ENCODE results near the gene KIF6.
A peak's percentile ranks its signal among the peaks of the same experiment; 100 is the strongest.

The KIF6 gene, protein sequence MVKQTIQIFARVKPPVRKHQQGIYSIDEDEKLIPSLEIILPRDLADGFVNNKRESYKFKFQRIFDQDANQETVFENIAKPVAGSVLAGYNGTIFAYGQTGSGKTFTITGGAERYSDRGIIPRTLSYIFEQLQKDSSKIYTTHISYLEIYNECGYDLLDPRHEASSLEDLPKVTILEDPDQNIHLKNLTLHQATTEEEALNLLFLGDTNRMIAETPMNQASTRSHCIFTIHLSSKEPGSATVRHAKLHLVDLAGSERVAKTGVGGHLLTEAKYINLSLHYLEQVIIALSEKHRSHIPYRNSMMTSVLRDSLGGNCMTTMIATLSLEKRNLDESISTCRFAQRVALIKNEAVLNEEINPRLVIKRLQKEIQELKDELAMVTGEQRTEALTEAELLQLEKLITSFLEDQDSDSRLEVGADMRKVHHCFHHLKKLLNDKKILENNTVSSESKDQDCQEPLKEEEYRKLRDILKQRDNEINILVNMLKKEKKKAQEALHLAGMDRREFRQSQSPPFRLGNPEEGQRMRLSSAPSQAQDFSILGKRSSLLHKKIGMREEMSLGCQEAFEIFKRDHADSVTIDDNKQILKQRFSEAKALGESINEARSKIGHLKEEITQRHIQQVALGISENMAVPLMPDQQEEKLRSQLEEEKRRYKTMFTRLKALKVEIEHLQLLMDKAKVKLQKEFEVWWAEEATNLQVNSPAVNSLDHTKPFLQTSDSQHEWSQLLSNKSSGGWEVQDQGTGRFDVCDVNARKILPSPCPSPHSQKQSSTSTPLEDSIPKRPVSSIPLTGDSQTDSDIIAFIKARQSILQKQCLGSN

DNA sequence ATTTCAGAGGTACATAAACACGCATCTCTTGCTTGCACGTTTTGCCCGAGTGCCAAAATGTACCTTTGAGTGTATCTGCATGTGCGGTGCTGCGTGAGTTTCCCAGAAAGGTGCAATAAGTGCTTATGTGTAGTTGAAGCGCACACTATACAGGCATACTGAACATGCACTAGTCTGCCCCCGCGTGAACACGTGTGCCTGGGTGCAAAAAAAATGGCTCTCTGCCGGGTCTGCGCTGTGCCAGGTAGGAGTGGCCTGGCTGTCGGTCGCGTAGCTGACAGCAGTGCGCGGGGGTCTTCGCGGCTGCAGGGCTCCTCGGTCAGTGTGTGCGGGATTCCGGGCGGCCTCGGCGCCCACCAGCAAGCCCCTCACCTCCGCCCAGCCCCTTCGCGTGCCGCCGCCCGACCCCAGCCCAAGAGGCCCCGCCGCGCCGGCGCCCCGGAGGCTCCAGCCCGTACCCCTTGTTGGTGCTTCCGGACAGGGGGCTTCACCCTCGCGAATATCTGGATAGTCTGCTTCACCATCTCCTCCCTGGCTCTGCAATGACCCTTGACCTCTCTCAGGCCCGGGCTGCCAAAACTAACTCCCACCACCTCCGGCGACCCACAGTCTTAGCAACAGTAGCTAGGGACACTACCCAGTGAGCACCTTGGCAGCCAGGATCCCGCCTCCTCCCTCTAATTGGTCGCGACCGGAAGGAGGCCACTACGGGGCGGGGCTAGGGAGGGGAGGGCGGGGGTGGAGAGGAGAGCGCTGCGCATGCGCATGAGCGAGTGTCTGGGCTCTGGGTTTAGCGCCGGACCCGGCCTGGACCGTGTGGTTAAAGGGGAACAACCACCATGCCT, at the start of gene KIF6:
KIF6 (minus strand) TSS at position 622 of the 845 bp plus-strand sequence; CDS start at position 524, 98 bp downstream.
- peak; percentile 26 to 61 for DNase-seq (ENCODE audit: low read depth in 2 of 2, low spot score in 1 of 2)

DNA sequence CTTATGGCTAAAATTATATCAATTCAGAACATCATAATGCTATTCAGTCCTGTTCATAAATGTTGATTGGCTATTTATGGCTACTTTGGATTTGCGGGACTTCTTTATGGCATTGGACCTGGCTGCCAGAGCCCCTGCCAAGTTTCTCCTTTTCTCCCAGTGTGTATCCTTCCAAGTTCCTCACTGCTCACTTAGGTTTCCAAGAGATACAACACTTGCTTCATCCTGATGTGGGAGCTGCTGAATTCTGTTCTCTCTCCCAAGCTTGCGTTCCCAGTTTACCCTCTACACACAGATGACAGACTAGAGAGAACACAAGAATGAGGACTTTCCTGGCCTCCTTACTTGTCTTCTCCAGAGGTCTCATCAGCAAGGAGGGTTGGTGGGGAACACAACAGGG, 48.6 kb upstream of the KIF6 start:
- no peak for DNase-seq (ENCODE audit: low read depth in 2 of 2, low spot score in 1 of 2)

DNA sequence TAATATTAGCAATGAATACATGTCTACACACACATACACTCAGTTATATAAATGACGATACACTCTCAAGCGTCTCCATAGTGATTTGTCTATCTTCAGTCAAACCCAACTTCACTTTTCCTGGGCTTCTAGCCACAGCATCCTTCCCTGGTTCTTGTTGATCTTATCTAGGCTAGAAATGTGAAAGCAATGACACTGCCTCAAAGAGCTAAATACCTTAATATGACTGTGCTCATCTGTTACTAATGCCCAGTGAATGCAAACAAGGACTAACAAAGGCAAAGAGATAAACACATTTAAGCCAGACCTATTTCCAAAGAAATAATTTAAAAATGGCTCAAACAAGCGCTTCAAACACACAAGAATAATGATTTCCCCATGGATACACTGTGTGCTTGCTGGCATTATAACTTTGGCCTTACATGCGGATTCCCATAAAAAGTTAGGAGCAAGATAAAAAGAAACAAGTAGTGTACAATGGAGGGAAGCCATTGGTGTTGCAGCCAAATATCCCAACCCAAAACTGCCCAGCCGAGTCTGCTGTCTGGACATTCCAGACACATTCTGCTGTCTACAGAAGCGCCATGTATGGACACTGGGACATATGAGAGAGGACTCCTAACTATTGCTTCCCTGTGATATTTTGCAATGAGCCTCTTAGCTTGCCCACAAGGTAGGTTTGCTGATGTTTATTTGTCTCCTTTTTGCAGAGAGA, 47.5 kb upstream of the KIF6 start:
- DNase-seq (ENCODE audit: low read depth in 2 of 2, low spot score in 1 of 2), result no peak

DNA sequence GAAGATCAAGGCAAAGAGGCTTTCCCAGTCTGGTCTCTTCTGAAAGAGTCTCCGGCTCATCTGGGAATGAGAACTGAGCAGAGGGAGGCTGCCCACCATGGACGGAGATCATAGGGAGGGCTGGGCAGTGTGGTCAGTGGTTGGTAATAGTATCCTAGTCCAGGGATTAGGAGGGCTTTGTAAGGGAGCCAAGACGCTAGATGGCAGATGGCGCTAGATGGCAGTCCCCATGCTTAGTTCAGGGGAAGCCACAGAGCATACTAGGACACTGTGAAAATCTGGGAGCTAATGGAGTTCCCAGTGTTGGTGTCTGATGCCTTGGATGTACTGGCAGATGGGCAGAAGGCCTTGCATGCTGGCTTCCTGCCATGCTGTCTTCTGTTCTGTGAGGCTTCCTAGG, 45.2 kb upstream of the KIF6 start:
- no peak for DNase-seq (ENCODE audit: low read depth in 2 of 2, low spot score in 1 of 2)

DNA sequence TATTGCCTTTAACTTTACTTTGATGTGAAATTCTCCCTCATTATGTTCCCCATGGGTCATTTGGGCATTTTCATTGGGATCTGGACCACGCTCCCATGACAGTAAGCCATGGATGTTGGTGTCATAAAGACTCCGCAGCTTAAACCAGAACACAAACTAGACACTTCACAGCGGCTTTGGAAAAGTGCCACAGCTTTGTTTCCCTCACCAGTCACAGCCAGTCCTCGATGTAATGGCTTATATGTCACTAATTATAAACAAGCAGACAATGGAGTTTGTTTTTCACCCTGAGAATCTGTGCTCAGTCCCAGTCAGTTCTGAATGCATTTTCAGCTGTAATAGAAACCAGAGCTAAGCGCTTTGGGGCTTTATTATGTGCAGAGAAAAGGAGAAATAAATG, 43.8 kb upstream of the KIF6 start:
- no peak for DNase-seq (ENCODE audit: low read depth in 2 of 2, low spot score in 1 of 2)

DNA sequence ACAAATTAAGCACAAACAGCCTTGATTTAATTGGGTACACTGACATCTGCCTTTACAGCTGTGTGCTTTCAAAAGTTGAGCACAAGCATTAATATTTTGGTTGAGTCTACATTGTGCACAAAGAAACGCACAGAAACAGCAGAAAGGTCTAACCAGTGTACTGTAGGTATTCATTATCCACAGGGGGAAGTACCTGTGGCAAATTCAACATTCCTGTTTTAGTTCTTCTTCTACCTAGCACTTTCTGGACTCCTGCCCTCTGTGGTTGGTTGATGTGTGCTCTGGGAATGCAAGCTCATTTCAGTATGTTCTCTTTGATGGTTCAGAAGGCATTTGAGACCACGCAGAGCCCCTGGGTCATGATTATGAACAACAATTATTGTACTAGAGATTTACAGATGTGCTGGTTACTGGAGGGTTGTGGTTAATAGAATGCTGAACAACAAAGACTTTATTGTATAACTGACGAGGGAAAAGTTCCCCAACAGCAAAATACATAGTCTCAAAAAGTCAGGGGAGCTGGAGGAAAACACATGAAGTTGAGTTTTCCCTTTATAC, 40.4 kb upstream of the KIF6 start:
- no peak for DNase-seq (ENCODE audit: low read depth in 2 of 2, low spot score in 1 of 2)

DNA sequence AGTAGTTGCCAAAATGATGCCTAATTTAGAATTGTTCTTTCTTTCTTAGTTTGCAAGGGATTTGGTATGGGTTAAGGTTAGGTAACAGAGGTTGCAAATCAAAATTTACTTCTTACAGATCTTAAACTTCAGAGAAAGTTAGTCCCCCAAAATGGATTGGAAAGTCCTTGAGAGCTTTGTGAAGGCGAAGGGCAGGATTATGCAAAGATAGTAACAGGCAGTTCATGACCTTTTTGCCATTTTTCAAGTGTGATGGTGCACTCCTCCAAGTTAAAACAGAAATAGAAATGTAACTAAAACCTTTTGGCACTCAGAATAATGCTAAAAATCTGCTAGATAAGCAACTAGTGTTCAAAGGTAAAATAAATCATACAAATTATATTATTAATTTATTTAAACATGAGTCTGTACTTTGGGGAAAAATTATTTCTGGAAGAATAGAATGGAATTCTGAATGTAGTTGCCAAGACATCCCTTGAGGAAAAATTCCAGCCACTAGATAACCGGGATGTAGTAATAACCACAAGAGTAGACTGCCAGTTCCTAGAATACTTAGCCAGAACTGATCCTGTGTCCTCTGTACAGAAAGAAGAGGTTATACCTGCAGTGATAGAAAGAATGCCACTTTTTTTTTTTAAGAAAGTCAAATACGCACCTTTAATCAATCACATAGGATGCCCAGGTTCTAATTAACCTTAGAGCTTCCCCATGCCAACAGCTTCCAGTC, 35.2 kb upstream of the KIF6 start:
- no peak for DNase-seq (ENCODE audit: low read depth in 2 of 2, low spot score in 1 of 2)

DNA sequence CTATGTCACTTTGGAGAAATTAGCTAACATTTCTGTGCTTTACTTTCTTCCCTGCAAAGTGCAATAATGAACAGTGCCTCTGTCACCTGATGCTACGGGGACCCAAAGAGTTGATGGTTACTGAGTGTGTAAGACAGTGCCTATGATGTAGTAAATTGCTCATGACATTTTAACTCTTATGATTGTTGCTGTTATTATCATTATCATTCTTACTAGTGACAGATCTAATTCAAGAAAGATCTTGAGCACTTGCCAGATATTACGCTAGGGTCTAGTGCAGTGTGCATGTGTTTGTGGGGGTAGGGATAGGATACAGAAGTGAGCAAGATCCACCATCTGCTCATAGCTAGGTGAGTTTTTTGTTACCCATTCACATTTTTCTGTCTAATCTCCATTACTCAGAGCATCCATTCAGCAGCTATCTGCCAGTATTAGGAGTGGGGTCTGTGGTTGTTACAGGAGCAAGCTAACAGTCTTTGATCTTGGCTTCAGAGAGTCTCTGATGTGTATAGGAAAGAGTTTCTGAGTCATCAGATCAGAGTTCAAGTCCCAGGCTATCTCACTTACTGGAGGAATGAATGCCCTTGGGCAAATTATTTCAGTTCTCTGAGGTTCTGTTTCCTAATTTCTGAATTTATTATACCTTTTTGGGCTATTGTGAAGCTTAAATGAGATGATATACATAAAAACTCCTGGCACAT, 33.8 kb upstream of the KIF6 start:
- DNase-seq (ENCODE audit: low read depth in 2 of 2, low spot score in 1 of 2), result no peak

DNA sequence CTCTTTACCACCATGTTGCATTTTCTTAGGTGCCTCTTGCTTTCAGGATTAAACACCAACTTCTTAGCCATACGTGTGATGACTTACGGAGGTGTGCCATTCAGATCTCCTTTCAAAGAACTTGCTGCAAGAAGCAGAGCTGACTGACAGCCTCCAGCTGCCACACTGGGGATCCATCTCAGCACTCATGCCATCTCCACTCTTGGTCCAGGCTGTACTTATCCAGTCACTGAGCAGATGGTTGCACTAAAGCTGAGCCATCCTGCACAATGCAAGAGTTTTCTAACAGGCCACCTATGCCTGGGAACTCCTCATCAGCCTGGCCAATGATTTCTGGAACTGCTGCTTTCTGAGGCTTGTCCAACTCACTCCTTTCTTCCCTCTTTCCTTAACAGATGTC, 31.4 kb upstream of the KIF6 start:
- DNase-seq (ENCODE audit: low read depth in 2 of 2, low spot score in 1 of 2), result no peak

DNA sequence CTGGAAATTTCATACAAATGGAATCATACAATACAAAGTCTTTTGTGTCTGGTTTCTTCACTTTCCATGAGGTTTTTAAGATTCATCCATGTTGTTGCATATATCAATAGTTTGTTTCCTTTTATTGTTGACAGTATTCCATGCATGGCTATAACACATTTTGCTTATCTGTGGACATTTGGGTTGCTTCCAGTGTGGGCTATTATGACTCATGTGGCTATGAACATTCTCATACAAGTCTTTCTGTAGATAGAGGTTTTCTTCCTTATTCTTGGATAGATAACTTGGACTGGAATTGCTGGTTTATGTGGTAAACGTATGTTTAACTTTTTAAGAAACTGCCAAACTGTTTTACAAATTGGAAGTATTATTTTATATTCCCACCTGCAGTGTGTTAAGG, 30.0 kb upstream of the KIF6 start:
- DNase-seq (ENCODE audit: low read depth in 2 of 2, low spot score in 1 of 2), result no peak

DNA sequence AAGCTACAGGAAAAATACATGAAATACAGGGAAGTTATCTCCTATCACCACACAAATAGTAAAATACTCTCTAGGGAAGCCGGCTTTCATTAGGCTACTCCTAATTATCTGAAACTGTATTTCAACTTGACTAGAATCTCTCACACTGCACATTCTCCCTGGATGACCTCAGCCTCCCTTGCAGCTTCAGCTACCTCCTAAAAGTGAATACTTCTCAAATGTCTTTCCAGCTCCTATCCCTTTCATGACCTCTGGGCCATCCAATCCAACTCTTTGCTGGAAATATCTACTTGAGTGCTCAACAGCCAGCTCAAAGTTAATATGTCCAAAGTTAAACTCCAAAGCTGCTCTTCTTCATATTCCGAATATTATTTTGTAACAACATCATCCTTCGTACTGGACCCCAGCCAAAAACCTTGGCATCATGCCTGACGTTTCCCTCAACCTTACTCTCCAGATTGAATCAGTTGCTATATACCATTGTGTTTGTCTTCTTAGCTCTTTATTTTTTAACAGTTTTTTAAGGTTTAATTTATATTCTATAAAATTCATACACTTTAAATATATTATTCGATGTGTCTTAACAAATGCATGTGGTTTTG, 29.4 kb upstream of the KIF6 start:
- DNase-seq (ENCODE audit: low read depth in 2 of 2, low spot score in 1 of 2), result no peak

DNA sequence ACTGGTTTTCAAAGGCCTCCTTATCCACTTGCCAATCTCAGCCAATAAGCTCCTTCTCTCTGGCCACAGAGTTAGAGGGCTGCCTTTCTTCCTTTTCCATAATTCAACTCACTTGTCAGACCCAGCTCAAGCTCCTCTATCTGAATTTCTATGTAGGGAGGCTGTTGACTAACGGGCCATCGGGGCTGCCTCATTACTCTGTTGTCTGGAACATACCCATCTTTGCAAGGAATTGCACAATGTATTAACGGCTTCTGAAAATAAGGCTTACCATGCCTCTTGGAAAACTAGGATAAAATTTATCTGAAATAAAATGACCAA, 28.5 kb upstream of the KIF6 start:
- no peak for DNase-seq (ENCODE audit: low read depth in 2 of 2, low spot score in 1 of 2)

DNA sequence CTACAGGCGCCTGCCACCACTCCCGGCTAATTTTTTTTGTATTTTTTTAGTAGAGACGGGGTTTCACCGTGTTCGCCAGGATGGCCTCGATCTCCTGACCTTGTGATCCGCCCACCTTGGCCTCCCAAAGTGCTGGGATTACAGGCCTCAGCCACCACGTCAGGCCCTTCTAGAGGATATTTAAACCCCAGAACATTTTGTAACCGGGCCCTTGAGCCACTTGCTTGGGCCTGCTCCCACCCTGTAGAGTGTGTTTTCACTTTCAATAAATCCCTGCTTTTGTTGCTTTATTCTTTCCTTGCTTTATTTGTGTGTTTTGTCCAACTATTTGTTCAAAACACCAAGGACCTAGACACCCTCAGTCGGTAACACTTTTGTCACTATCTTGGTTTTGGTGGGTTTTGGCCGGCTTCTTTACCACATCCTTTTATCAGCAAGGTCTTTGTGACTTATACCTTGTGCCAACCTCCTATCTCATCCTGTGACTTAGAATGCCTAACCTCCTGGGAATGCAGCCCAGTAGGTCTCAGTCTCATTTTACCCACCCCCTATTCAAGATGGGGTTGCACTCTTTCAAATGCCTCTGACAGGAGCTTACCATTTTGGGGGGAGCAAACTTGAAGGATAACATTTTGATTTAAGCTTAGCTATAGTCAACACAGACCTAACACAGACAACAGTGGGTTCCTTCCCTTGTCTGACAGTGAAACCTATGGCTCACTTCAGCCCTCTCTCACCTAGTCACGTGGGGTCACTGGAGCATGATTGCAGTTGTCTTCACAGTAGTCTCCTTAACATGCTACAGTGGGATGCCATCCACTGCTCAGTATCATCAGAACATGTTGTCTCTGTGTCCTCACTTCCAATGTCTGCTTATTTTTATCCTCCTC, 27.9 kb upstream of the KIF6 start:
- no peak for DNase-seq (ENCODE audit: low read depth in 2 of 2, low spot score in 1 of 2)

DNA sequence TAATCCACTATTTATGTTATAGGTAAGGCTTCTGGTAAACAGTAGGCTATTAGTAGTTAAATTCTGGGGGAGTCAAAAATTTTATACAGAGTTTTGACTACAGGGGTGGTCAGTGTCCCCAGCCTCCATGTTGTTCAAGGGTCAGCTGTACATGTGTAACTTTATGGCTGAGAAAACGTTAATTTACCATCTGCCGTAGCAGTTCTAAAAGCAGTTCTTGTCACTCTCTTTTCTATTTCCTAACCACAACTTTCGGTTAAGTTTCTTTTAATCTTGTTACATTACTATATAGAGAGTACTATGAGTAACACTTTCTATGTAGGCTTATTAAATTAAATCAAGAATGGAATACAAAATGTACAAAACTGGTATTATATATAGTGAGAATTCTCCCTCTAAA, 21.6 kb upstream of the KIF6 start:
- no peak for DNase-seq (ENCODE audit: low read depth in 2 of 2, low spot score in 1 of 2)

DNA sequence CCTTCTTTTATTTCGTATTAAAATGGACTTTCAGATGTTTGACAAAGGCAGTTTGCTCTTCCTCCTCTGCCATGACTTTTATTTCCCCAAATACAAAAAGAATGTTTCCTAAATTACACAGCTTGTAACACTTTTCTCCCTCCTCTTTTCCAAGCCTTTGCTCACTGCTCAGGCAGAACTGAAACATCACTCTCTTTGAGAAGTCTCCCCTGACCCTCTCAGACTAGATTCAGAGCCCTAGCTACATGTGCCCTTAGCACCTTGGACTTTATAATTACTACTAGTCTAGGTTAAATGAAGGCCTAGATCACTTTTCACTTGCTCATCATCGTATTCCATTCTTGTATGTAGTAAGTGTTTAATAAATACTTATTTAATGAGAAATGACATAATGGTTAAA, 8.5 kb upstream of the KIF6 start:
- DNase-seq (ENCODE audit: low read depth in 2 of 2, low spot score in 1 of 2), result no peak

DNA sequence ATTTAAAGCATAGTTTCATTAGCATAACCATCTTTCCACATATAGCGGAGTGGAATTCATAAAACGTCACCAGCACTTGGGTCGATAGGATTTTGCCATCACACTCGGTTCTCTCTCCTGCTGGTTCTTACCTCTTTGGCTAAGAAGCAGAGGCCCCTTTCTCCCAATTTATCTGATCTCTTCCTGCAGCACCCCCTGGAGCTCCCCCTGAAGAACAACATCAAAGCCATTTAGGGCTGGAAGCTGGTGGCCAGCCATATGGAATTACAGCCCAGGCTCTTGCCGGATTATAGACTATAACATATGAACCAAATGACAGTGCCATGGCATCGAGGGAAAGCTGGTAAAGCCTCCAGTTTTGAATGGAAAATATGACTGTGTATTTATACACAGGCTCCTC, 6.4 kb upstream of the KIF6 start:
- DNase-seq (ENCODE audit: low read depth in 2 of 2, low spot score in 1 of 2), result no peak

DNA sequence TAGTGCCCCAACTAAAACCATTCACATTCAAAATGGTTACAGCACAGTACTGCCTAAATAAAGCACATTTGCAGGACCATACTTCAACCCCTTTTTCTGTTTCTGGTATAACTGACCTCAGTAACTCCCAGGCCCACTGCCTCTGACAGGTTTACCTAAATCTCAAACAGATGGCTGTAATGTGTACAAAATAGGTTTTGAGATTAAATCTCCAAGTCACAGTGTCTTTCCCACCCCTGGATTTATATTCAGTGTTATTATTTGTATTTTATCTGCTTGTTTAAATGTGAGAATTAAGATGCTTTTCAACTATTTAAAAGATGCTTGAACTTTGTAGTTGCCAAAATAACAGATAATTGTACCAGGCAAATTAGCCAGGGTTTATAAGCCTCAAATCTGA, 4.7 kb upstream of the KIF6 start:
- no peak for DNase-seq (ENCODE audit: low read depth in 2 of 2, low spot score in 1 of 2)

DNA sequence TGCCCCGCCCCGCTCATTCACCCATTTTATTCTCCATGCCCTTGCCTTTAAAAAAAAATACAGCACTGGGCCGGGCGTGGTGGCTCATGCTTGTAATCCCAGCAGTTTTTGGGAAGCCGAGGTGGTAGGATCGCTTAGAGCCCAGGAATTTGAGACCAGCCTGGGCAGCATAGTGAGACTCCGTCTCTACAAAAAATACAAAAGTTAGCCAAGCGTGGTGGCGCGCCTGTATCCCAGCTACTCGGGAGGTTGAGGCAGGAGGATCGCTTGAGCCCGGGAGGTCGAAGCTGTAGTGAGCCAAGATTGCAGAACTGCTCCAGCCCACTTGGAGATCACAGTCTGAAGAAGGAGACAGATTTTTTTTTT, 407 bp upstream of the KIF6 start:
- no peak for DNase-seq (ENCODE audit: low read depth in 2 of 2, low spot score in 1 of 2)
